GM12892 (cell line): Measurements from ENCODE around the gene KCNQ5.

Experiments
- DNase-seq: peaks from one replicate; pipeline ENCODE4 v3.0.0; 2011; ENCODE audit not compliant: insufficient read length
- FAIRE-seq: peaks from 2 replicates; lab custom pipeline; 2011; peaks lifted over from hg19 to GRCh38; lab: Jason Lieb, UNC
- POLR2A ChIP-seq: IDR thresholded peaks from 2 replicates; pipeline ENCODE4 v1.6.1; 2011; ENCODE audit warnings: low read depth, low read length, control low read depth
- POLR2AphosphoS5 ChIP-seq: IDR thresholded peaks from 2 replicates; pipeline ENCODE4 v1.6.1; 2011; ENCODE audit warnings: low read depth, low read length, control low read depth
- TAF1 ChIP-seq: IDR thresholded peaks from 2 replicates; pipeline ENCODE4 v1.6.1; 2011; ENCODE audit warnings: low read depth, mild to moderate bottlenecking, control low read depth, low read length, borderline replicate concordance

KCNQ5 gene

GRCh38 chr6:72905705-72906478, 284.0 kb downstream of the KCNQ5 start:
- TF ChIP-seq POLR2A (no peak), POLR2AphosphoS5 (no peak), TAF1 (no peak)
- FAIRE-seq (no peak), DNase-seq (no peak)

DNA sequence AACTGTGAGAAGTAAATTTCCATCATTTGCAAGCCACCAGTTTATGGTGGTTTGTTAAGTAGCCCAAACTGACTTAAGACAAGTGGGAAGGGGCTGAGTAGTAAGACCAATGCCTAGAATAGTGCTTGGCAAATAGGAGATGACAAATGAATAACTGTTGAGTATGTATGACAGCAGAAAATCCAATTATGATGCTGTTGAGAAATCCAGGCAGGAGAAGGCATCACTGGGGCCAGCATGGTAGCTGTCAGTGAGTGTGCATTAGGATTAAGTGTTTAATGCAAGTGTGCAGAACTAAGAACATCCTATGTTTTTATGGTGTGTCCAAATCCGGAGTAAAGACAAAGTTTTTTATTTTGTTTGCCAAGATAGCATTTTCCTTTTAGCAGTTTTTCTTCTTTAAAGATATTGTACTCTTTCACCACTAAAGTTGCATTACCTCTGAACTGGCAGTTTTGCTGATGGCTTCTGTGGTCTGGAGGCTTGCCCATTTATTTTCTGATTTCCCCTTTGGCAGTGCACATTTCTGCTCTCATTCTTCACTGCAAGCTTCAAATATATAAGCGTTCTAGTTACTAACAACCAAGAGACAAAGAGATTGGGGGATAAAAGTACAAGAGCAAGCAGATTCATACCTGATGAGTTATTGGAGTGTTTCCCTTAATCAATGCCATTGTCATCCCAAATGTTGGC, 289.7 kb downstream of the KCNQ5 start:
- TF ChIP-seq POLR2AphosphoS5: no peak
- TF ChIP-seq TAF1: no peak
- FAIRE-seq (no peak), DNase-seq (no peak)

GRCh38 chr6:72913797-72914196, 291.9 kb downstream of the KCNQ5 start:
- DNase-seq: no peak
- no peak for TF ChIP-seq POLR2A
- no peak for TF ChIP-seq TAF1
- TF ChIP-seq POLR2AphosphoS5: no peak

GRCh38 chr6:72916298-72916697, 294.4 kb downstream of the KCNQ5 start:
- DNase-seq (no peak), FAIRE-seq (no peak)
- TF ChIP-seq POLR2AphosphoS5 (no peak), TAF1 (no peak), POLR2A (no peak)

More at GRCh38 chr6:72913797-72914196, 291.9 kb downstream of the KCNQ5 start:
- FAIRE-seq: no peak

DNA sequence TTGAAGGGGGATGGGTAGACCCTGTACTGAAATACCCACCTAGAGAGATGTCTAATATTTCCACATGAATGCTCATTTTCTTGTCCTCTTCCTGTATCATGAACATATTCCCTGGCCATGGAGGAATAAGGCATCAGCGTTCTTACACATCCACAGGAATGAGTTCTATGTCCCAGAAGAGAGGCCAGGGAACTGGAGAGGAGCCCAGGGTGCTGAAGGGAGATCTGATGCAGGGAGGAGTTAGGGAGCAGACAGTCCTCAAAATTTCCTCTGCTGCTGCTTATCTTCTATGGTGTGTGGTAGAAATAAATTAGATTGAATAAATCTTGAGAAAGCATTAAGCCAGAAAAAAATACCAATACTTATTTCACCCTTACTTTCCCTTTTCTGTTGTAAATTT, 295.0 kb downstream of the KCNQ5 start:
- DNase-seq: no peak
- no peak for TF ChIP-seq POLR2AphosphoS5
- TF ChIP-seq POLR2A: no peak
- TF ChIP-seq TAF1: no peak
- FAIRE-seq: no peak

GRCh38 chr6:72922401-72922800, 300.5 kb downstream of the KCNQ5 start:
- TF ChIP-seq POLR2AphosphoS5: no peak
- TF ChIP-seq TAF1: no peak
- TF ChIP-seq POLR2A: no peak
- DNase-seq: no peak
- no peak for FAIRE-seq

DNA sequence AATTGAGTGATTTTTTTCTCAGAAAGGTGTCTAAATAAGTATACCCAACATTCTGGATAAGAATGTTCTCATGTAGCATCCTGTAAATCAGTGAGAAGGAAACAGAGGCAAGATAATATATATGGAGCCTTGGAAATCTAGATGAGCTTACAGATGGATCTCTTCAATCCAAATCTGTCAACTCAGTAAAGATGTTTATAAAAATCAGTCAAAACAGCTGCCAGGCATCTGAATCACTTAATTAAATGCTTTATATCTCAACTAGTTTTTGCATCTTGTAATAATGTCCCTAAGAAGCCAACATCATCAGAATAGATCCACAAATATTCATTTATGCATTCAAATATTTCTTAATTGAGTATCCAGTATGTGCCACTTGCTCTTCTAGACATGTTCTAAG, 303.3 kb downstream of the KCNQ5 start:
- TF ChIP-seq TAF1: no peak
- TF ChIP-seq POLR2AphosphoS5: no peak
- no peak for TF ChIP-seq POLR2A
- FAIRE-seq: no peak
- no peak for DNase-seq

- FAIRE-seq (no peak), DNase-seq (no peak)
- TF ChIP-seq POLR2AphosphoS5: no peak
- no peak for TF ChIP-seq POLR2A
- no peak for TF ChIP-seq TAF1
These were observed 308.8 kb downstream of the KCNQ5 start for GRCh38 chr6:72930556-72931132.

GRCh38 chr6:72931325-72931887, 309.5 kb downstream of the KCNQ5 start:
- DNase-seq: no peak
- no peak for FAIRE-seq
- TF ChIP-seq POLR2A (no peak), POLR2AphosphoS5 (no peak), TAF1 (no peak)

GRCh38 chr6:72933233-72933632, 311.4 kb downstream of the KCNQ5 start:
- no peak for DNase-seq
- no peak for FAIRE-seq
- no peak for TF ChIP-seq POLR2A
- no peak for TF ChIP-seq POLR2AphosphoS5
- TF ChIP-seq TAF1: no peak

GRCh38 chr6:72936766-72937559, 315.1 kb downstream of the KCNQ5 start:
- TF ChIP-seq TAF1 (no peak), POLR2AphosphoS5 (no peak), POLR2A (no peak)
- DNase-seq: no peak

More at GRCh38 chr6:72936766-72937559, 315.1 kb downstream of the KCNQ5 start:
- FAIRE-seq: no peak
